Retina (tissue), 1 donor: ENCODE data around the gene PHLDB1.

Source experiments
- DNase-seq: peaks from one replicate; pipeline ENCODE4 v3.0.0-alpha.2; 2016

The PHLDB1 gene

DNA sequence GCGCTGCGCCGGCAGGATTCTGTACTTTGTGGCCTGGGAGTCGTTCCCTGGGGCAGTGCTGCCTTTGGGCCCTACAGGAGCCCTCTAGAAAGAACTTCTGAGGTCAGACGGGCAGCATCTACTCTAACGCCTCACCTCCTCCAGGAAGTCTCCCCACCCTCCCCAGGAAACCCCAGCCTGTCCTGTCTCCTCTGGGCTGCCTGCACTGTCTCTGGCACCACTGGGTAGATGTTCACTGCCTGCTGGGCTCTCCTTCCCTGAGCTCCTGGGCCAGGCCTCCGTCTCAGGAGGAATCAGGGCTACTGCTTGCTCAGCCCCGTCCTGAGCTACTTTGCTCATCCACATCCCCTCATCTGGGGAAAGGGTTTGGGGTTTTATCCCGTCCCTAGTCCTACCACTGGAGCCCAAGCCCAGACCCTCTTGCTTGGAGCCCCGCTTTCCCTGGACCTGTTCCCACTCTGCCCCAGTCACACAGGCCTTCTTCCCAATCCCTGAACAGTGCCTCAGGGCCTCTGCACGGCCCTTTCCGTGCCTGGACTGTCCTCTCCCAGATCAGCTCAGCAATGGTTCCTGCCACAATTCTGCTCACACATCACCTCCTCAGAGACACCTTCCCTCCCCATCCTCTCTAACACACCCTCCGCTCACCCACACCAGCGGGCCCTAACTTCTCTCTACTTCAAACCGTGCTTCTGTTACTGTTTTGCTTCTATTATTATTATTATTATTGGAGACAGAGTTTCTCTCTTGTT is 83.3 kb downstream of the PHLDB1 start:
- DNase-seq: no peak

DNA sequence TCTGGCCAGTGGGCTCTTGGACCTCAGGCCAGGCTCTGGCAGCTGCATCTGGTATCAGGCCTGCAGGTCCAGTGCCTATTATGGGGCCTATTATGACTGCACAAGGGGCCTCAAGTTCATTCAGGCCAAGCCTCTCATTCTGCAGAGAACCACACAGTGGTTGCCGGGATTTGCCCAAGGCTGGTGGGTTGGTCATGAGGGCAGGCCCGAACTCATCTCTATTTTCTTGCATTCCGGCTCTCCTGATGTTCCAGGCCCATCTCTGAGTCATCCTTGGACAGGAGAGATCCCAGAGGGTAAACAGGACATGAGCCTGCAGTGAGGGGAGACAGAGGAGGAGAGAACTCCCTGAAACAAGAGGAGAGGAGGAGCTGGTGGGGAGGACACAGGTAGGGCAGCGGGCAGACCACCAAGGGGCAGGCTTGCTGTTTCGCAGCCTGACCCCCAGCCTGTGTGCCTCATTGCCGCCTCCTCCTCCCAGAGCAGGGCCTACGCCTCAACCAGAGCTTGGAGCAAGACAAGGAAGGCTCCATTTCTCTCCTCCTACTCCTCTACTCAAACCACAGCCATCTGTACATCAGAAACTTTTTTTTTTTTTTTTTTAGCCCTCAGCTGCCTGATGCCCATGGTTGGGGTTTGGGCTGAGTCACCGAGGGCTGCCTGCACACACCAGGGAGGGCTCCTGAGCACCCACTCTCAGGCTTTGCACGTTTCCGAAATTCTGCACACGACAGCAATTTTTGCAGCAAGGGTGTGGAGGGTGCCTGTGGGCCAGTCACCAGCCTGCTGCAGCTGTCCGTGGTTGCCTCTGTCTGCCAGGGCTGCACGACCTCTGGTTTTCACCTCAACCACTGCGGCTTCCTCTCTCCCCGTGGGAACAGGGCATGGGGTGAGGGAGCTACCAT is 84.8 kb downstream of the PHLDB1 start:
- no peak for DNase-seq

DNA sequence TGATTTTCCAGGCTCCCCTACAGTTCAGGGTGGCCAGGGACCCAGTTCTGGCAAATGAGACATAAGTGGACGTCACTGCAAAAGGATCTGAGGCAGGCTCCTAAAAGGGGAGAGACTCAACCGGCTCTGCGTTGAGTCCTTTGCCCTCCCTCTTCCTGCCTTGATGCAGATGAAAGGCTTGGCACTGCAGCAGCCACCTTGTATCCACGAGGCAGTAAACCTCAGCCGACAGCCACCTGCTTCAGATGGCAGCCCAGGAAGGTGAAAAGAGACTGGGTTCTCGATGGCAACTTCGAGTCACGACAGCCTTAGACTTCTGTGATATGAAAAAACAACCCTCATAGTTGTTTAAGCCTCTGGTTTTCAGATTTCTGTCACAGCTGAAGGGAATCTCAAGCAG is 86.8 kb downstream of the PHLDB1 start:
- DNase-seq: no peak

DNA sequence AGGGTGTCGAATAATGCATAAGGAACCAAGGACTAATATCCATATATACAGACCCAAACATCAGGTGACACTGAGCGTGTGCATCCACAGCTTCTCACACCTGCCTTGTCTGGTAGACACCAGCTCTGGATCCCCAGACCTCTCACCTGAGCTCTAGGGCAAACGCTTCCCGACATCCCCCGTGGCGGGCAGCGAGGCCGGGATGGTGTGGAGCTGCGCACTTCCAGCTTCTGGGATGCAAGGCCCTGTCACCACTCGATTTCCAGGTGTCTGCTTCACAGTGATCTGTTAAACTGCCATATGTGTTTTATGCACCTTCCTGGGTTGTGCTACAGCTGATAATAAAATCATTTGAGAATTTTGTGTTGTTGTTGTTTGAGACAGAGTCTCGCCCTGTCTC is 87.4 kb downstream of the PHLDB1 start:
- DNase-seq: no peak

DNA sequence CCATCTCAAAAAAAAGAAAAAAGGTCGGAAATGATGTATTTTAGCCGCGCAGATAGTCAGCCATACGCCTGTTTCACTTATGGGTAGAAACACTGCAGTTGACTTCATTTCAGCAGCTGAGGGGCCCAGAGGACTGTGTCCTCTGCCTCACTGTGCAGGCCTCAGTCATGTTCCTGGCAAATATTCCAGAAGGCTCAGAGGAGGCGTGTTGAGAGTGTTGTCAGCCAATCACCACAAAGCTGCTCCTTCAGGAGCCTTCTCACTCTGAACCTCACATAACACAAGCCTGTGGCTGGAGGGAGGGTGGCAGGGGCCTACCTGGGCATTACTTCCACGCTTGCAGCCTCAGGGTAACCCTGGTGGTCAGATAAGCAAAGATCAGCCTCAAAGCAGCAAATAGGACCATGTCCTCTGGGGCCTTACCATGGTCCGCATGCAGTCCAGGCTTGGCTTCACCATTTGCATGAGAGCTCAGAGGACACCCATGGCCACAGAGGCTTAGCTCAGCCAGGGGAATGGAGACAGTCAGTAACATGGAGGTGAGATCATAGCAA is 89.3 kb downstream of the PHLDB1 start:
- no peak for DNase-seq

DNA sequence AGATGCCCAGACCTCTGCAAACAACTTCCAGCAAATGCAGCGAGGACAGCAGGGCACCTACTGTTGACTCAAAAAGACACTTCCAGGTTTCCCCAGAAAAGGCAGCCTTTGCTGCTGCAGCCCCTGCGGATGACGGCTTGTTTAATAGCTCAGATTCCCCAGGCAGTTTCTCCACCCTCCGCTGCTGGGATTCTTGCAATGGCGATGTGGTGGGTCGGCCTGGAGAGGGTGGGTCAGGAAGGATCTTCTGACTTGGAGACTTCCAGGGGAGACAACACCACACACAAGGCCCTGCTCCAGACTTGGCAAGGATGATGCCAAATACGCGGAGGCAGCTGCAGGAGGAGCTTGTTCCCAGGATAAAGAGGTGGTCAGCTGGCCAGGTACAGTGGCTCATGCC is 89.9 kb downstream of the PHLDB1 start:
- DNase-seq: no peak

DNA sequence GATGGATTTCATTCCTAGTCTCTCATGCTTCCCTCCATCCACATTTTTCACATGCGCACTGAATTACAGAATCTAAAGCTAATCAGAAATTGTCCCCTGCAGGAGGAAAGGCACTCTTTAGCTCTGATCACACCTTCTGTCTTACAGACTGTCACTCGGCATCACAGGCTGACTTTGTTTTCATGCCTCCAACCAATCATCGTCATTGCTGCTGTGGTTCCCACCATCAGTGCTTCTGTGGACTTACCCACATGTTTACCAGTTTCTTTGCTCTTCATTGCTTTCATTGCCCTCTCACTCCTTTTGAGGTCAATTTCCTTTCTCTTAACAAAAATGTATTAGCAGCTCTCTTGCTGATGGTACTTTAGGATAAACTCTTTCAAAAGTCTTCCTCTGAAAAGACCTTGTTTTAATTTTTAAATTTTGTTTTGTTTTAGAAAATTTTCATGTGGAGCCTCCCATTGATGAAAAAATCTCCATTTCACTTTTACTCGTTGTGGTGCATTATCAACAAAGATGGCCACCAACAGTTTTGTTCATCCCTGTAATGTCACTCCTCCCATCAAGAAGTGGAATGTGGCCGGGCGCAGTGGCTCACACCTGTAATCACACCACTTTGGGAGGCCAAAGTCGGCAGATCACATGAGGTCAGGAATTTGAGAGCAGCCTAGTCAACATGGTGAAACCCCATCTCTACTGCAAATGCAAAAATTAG is 92.2 kb downstream of the PHLDB1 start:
- no peak for DNase-seq

DNA sequence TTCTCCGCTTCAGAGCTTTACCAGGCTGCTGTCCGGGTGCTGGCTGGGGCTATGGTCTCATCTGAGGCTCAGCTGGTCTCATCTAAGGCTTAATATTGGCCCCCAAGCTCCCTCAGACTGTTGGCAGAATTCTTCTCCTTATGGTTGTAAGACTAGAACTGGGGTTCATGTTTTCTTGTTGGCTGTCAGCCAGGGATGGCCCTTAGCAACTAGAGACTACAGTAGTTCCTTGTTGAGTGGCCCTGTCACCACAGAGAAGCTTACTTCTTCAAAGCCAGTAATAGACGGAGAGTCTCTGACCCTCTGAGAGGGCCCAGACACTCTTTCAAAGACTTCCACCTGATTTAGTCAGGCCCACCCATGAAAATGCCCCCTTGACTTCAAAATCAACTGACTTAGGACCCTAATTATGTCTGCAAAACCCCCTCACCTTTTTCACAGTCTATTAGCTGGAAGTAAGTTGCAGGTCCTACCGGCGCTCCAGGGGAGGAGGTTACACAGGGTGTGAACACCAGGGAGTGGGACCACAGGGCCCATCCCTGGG is 96.2 kb downstream of the PHLDB1 start:
- DNase-seq: no peak

DNA sequence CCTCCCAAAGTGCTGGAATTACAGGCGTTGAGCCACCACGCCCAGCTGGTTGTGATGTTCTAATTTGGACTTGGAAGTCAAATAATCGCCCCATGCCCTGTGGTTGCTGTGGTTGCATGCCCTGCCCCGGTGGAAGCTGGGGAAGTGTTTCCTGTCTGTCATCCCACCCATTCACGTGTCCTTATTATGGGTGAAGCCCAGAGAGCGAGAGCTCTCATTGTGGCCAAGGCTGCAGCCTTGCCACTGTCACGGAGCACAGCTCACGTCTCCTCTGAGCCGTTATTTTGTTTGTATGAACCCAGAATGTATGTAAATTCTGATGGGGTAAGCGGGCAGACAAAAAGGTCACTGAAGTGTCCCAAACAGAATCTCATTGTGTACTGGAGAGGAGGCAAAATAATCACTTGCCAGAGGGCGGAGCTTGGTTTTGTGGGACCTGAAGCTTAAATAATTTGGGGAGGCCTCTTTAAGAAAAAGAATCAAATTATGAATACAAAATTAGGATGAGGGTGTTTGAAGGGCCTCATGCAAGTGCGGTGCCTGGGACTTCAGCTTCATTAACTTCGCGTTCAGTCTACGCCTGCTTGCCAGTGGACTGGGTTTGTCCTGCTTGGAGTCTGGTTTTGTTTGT is 97.8 kb downstream of the PHLDB1 start:
- peak; percentile 85 for DNase-seq

DNA sequence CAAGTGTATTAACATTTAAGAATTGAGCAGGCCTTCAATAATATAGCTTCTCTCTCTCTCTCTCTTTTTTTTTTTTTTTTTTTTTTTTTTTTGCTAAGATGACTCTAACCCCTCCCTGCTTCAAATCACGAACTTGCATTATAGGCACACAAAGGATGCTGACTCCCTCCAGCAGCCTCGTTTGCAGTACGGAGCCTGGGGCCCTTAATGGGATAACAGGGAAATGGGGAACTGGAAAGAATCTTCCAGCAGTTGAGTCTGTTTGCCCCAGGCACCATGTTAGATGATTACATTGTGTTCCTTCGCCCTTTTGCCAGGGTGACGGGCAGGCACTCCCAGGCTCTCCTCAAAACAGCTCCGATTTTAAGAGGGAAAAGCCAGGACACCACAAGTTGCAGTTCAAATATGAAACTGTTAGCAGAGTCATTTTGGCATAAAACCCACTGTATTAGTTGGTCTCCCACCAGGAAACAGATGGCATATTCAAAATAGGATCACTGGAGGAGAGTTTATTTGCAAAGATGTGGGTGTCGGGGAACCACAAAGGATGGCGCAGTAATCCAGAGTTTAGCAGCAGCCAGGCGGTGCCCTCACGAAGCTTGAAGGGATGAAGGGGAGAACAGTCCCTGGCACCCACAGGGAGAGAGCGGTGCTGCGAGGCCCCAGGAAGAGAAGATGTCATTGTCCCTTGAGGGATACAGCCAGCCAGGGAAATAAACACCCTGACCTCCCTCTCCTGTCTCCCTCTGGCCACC is 98.6 kb downstream of the PHLDB1 start:
- DNase-seq: peak; percentile 82

DNA sequence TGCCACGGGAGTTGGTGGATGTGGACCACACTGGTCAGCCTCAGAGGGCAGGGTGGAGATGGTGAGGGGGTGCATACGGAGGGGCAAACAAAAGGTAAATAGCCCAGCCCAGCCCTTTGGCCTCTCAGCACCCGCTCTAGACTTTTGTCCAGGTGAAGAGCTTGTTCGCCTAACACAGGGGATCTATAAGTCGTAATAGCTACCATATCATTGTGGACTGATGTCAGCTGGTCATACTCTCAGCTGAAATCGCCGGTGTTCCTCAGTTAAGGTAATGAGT is 99.1 kb downstream of the PHLDB1 start:
- DNase-seq: no peak
